ENCODE data around the gene MARK2. TPM values are rescaled to one million over a fixed set of nuclear protein-coding genes. Genes with fewer than 3 reads are reported as not detected.

MARK2 gene
- polyA plus RNA-seq, 1 donor (not counting 4 experiments of a cell fraction or from before 2014, with no cell fraction given): 20.8 TPM

- FAIRE-seq: no peak
- H3K27ac ChIP-seq (ENCODE audit: control insufficient read depth, insufficient read depth, low read length): no peak overlapping the region
- peaks cover 0 to 8% of the 10 kb centered on the region in 2 experiments for H3K36me3 ChIP-seq (ENCODE audit: control insufficient read depth in 2 of 2, extremely low read depth in 1 of 2, insufficient read depth in 2 of 2, low read length in 2 of 2)
- no peaks in the 10 kb centered on the region for H3K27me3 ChIP-seq (ENCODE audit: control insufficient read depth, extremely low read depth, insufficient read depth, low read length)
- dilution Hi-C loops (cut with MboI; ENCODE audit: extremely low pct_ligation_motif_present, low sequenced_read_pairs): no loop called here
- peaks cover 19% of the 10 kb centered on the region for H4K20me1 ChIP-seq (ENCODE audit: control insufficient read depth, extremely low read depth, insufficient read depth, low read length)
- H3K4me1 ChIP-seq (ENCODE audit: control insufficient read depth, extremely low read depth, insufficient read depth, low read length): peaks cover 19% of the 10 kb centered on the region
- no peak for DNase-seq (ENCODE audit: low read depth, low spot score)
- no peak overlapping the region for H3K4me2 ChIP-seq (ENCODE audit: control insufficient read depth, extremely low read depth, insufficient read depth, low read depth, low read length)
- no peaks in the 10 kb centered on the region for H3K9me3 ChIP-seq (ENCODE audit: control insufficient read depth, low read depth, low read length)
- no peak overlapping the region for H3K4me3 ChIP-seq (ENCODE audit: control insufficient read depth in 2 of 3, extremely low read depth in 1 of 3, insufficient read depth in 2 of 3, low read depth in 1 of 3, low read length in 3 of 3)
- TF ChIP-seq EZH2 (IDR thresholded peaks at IDR 0.05; ENCODE audit: low read length) (no peak), CTCF (optimal IDR thresholded peaks at IDR 0.05 in 1 of 3, IDR thresholded peaks at IDR 0.05 in 1 of 3, conservative IDR thresholded peaks at IDR 0.05 in 1 of 3; ENCODE audit: extremely low read depth in 1 of 3, insufficient read depth in 2 of 3, low read length in 3 of 3) (no peak)
- peaks cover 72% of the 10 kb centered on the region for H3K79me2 ChIP-seq (ENCODE audit: control insufficient read depth, insufficient read depth, low read length)
- no peak overlapping the region for H2AFZ ChIP-seq (ENCODE audit: control insufficient read depth, low read length)
- H3K9ac ChIP-seq (ENCODE audit: control insufficient read depth, extremely low read depth, insufficient read depth, low read length): no peak overlapping the region
- H3K9me1 ChIP-seq (ENCODE audit: control insufficient read depth, extremely low read depth, insufficient read depth, low read length): peaks cover 9% of the 10 kb centered on the region
Measured at GRCh38 chr11:63877658-63878241, 38.8 kb downstream of the MARK2 start.

DNA sequence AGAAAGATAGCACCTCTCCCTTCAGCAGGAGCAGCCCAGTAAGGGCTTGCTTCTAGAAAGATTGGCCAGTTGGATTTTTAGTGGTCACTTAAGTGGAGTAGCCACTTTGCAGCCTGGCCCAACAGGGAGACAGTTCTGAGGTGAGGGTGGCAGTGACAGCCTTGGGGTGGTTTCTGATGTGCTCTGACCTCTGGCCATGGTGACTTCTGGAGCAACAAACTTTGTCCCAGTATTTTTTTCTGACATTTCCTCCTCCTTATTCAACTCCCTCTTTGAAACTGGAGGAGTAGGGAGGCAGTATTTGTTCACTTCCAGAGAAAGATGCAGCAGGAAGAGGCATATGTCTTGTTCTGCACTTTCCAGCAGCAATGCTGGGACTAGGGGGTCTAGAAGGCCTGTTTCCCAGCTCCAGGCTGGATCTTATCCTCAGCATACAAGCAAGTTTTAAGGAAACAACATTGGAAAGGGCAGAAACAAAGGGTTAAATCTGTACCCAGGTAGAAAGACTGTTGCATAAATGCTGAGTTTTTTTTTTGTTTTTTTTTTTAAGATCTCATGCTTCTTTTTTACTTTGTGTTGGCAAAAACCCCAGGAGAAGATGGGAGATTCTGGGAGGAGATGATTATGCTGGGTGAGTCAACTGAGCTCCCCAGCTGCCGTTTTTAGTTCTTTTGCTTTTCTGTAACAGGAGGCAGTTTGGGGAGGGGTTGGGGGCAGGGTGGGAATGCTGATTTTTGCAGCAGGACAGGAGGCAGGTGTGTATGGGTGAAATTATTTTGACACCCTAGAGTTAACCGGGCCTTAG, 40.9 kb downstream of the MARK2 start:
- H3K9me1 ChIP-seq (ENCODE audit: control insufficient read depth, extremely low read depth, insufficient read depth, low read length): peaks cover 5% of the 10 kb centered on the region
- no peak overlapping the region for H3K9ac ChIP-seq (ENCODE audit: control insufficient read depth, extremely low read depth, insufficient read depth, low read length)
- DNase-seq (ENCODE audit: low read depth, low spot score) (no peak), FAIRE-seq (no peak)
- H3K4me3 ChIP-seq (ENCODE audit: control insufficient read depth in 2 of 3, extremely low read depth in 1 of 3, insufficient read depth in 2 of 3, low read depth in 1 of 3, low read length in 3 of 3): no peak overlapping the region
- dilution Hi-C loops (cut with MboI; ENCODE audit: extremely low pct_ligation_motif_present, low sequenced_read_pairs): no loop called here
- peaks cover 12% of the 10 kb centered on the region for H3K4me1 ChIP-seq (ENCODE audit: control insufficient read depth, extremely low read depth, insufficient read depth, low read length)
- peaks cover 68% of the 10 kb centered on the region for H3K79me2 ChIP-seq (ENCODE audit: control insufficient read depth, insufficient read depth, low read length)
- H3K27me3 ChIP-seq (ENCODE audit: control insufficient read depth, extremely low read depth, insufficient read depth, low read length): no peaks in the 10 kb centered on the region
- H3K4me2 ChIP-seq (ENCODE audit: control insufficient read depth, extremely low read depth, insufficient read depth, low read depth, low read length): peak overlapping the region; percentile 6
- no peaks in the 10 kb centered on the region for H3K9me3 ChIP-seq (ENCODE audit: control insufficient read depth, low read depth, low read length)
- no peak for TF ChIP-seq CTCF (optimal IDR thresholded peaks at IDR 0.05 in 1 of 3, IDR thresholded peaks at IDR 0.05 in 1 of 3, conservative IDR thresholded peaks at IDR 0.05 in 1 of 3; ENCODE audit: extremely low read depth in 1 of 3, insufficient read depth in 2 of 3, low read length in 3 of 3)
- TF ChIP-seq EZH2 (IDR thresholded peaks at IDR 0.05; ENCODE audit: low read length): no peak
- H3K36me3 ChIP-seq (ENCODE audit: control insufficient read depth in 2 of 2, extremely low read depth in 1 of 2, insufficient read depth in 2 of 2, low read length in 2 of 2): peaks cover 7 to 8% of the 10 kb centered on the region in 2 experiments
- H2AFZ ChIP-seq (ENCODE audit: control insufficient read depth, low read length): no peak overlapping the region
- peak overlapping the region; percentile 29 for H3K27ac ChIP-seq (ENCODE audit: control insufficient read depth, insufficient read depth, low read length)
- H4K20me1 ChIP-seq (ENCODE audit: control insufficient read depth, extremely low read depth, insufficient read depth, low read length): peaks cover 11% of the 10 kb centered on the region

Data from keratinocyte (primary cell).